IgD-negative memory B cell (primary cell): Measurements from ENCODE around the gene ACKR3. TPM values are rescaled to one million over a fixed set of nuclear protein-coding genes. Genes with fewer than 3 reads are reported as not detected.

ENCODE experiments used
- H3K27ac Mint-ChIP-seq, 3 donors: one replicate each; pipeline ENCODE4 v1.8.0; 2020 to 2022; ENCODE audit warnings: mild to moderate bottlenecking in 3 of 3, mixed read lengths in 3 of 3, moderate library complexity in 1 of 3
- H3K27me3 Mint-ChIP-seq: one replicate; pipeline ENCODE4 v1.8.0; 2021; ENCODE audit warnings: mixed read lengths
- H3K36me3 Mint-ChIP-seq: one replicate; pipeline ENCODE4 v1.8.0; 2020; ENCODE audit warnings: mild to moderate bottlenecking, mixed read lengths
- H3K4me1 Mint-ChIP-seq, 3 donors: one replicate each; pipeline ENCODE4 v1.8.0; 2020 to 2022; ENCODE audit warnings: mixed read lengths in 3 of 3, mild to moderate bottlenecking in 1 of 3
- H3K4me3 Mint-ChIP-seq, 4 donors: one replicate each; pipeline ENCODE4 v1.8.0; 2020 to 2022; ENCODE audit warnings: mild to moderate bottlenecking in 4 of 4, mixed read lengths in 4 of 4, moderate library complexity in 3 of 4
- H3K9me3 Mint-ChIP-seq, 3 donors: one replicate each; pipeline ENCODE4 v1.8.0; 2020 to 2021; ENCODE audit warnings: mixed read lengths in 3 of 3, mild to moderate bottlenecking in 1 of 3
- polyA plus RNA-seq: library from polyadenylated mRNA; unstranded; fragments of 300-500 nt; fragmentation: Illumina TruSeq; gene quantifications from one replicate; pipeline ENCODE4 v1.2.3, GENCODE V29; 2021

ACKR3 gene
- polyA plus RNA-seq, 1 donor from 2014 or later = 1.4 TPM

DNA sequence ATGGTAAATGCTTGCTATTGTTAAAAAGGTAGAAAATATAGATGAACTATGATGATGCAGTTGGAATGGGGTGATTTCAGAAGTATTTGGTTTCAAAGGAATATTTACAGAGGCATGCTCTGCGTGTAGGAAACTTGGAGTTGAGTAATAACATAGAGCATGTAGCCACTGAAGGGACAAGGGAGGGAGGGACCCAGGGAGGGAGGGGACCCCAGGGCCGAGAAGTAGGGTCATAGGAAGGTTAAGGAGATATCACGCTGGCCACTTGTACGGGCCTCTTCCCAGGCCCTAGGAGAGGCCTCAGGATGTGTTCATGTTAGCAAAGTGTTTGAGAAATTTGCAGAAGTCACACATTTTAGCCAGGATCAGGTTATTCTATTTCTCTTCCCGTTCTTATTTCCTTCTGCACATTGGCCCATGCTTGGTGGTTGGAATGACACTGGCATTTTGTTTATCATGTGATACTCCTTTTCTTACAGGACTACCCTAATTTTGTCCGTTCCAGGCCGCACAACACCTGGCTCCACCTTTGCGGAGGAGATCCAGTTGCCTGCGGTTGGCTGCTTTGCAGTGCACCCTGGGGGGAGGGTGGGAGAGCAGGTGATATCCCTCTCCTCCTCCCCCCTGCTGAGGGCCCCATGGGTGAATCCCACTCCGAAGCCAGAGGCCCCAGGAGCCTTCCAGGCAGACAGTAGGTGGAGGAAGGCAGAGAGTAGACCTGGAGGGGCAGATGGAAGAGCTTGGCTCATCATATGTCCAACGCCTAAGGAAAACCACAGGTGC is 16.9 kb upstream of the ACKR3 start:
- H3K27me3 Mint-ChIP-seq = peaks cover 2% of the 10 kb centered on the region
- H3K4me1 Mint-ChIP-seq = peaks cover 31 to 61% (median 50%) of the 10 kb centered on the region in 3 donors
- H3K4me3 Mint-ChIP-seq = peak overlapping the region in 3 of 4 donors; percentile 13 to 90 (median 87)
- peaks cover 2% of the 10 kb centered on the region for H3K36me3 Mint-ChIP-seq
- H3K9me3 Mint-ChIP-seq = peaks cover 0 to 9% (median 8%) of the 10 kb centered on the region in 3 donors
- H3K27ac Mint-ChIP-seq = peak overlapping the region in 2 of 3 donors; percentile 57 to 62

DNA sequence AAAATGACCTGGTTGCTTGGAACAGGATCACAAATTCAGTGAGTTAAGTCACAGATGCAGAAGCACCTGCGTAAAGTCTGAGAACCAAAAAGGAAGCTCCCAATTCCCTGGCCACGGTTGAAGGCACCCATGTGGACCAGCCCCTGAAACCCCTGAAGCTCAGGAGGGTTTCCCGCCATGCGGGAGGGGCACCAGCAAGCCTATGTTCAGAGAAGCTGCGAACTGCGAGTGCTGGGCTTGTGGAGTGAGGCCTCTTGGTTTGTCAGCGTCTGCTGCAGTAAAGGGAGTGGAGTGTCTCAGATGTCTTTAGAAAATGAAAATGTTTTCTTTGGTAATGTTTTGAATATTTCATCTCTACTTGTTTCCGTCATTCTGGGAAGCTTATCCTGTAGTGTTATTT is 16.1 kb upstream of the ACKR3 start:
- H3K4me1 Mint-ChIP-seq = peaks cover 31 to 55% (median 47%) of the 10 kb centered on the region in 3 donors
- peaks cover 2% of the 10 kb centered on the region for H3K36me3 Mint-ChIP-seq
- peak overlapping the region in 3 of 4 donors; percentile 15 to 64 (median 21) for H3K4me3 Mint-ChIP-seq
- H3K9me3 Mint-ChIP-seq = peaks cover 0 to 9% (median 8%) of the 10 kb centered on the region in 3 donors
- H3K27me3 Mint-ChIP-seq = peaks cover 2% of the 10 kb centered on the region
- peak overlapping the region in 1 of 3 donors; percentile 62 for H3K27ac Mint-ChIP-seq

DNA sequence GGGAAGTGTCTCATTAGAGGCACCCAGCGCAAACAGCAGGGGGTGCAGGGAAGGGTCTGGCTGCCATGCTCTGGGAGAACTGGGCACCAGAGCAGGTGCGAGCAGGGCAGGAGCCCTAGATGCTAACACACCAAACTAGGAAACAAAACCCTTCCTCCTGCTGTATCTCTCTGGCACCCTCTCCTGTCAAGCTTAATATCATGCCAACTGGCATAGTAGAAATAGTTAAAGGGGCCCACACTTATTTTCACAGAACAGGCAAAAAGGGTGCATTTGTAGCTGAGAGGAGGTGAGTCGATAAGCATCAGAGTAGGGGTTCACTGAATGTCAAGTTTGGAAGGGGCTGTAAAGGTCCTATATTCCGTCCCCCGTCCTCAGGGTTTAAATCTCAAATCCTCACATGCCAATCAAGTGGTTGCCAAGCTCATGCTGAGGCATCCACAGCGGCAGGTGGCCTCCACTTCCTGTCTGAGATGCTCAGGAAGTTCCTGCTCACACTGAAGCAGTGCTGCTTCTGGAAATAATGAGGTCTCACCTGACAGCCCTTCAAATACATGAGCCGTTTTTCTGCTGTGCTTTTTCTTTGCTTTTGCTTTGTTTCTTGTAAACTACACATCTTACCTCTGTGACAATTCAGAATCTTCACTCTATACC is 14.9 kb upstream of the ACKR3 start:
- H3K27ac Mint-ChIP-seq = no peak overlapping the region
- H3K4me3 Mint-ChIP-seq = peak overlapping the region in 1 of 4 donors; percentile 6
- peaks cover 0 to 9% (median 8%) of the 10 kb centered on the region in 3 donors for H3K9me3 Mint-ChIP-seq
- peaks cover 2% of the 10 kb centered on the region for H3K27me3 Mint-ChIP-seq
- peaks cover 2% of the 10 kb centered on the region for H3K36me3 Mint-ChIP-seq
- H3K4me1 Mint-ChIP-seq = peaks cover 36 to 52% (median 50%) of the 10 kb centered on the region in 3 donors

DNA sequence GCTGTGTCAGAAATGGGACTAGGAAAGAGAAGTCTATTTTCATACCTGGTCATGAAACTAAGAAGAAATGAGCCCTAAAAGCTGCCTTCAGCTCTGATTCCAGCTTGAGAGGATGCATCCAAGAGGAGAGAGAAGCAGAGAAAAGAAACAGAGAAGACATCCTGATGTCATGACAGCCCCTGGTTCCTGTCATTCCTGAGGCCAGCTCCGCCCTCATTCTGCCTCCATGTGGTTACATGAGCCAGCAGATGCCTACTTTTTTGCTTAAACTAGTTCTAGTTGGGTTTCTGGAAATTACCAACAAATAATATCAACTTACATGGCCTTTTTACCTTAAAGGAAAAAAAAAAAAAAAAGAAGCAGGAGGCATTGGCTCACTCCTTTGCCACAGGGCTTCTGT is 14.1 kb upstream of the ACKR3 start:
- H3K27ac Mint-ChIP-seq = no peak overlapping the region
- peaks cover 0 to 9% (median 8%) of the 10 kb centered on the region in 3 donors for H3K9me3 Mint-ChIP-seq
- H3K4me3 Mint-ChIP-seq = peak overlapping the region in 1 of 4 donors; percentile 6

DNA sequence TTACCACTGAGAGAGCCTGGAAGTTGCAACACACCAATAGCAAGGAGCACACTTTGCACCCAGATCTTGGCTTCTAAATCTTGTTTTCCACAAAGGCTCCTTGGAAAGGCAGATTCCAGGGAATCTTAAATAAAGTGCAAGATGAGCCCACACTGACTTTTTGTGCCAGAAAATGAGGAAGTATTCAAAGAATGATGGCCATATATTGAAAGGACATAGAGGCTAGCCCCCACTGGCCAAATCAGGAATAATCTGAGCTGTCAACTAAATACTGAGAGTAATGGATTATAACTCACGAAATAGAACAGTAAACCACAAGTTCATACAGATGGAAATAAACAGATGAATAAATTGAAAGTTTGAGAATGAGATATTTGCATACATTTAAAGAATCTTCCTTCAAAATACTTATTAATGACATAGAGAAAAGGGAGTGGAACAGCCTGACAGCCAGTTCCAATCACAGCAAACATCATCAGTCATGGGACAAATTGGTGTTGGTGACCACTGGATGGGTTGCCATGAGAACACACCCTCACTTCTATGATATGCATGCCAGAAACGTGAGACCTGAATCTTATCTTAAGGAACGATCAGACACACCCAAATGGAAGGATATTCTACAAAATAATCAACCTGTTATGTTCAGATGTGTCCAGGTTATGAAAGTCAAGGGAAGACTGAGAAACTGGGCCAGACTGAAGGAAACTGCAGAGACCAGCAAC is 12.2 kb upstream of the ACKR3 start:
- H3K4me3 Mint-ChIP-seq = no peak overlapping the region
- H3K9me3 Mint-ChIP-seq = peaks cover 0 to 12% (median 10%) of the 10 kb centered on the region in 3 donors
- H3K27me3 Mint-ChIP-seq = peaks cover 2% of the 10 kb centered on the region
- peaks cover 21 to 40% (median 30%) of the 10 kb centered on the region in 3 donors for H3K4me1 Mint-ChIP-seq
- H3K36me3 Mint-ChIP-seq = peaks cover 2% of the 10 kb centered on the region
- H3K27ac Mint-ChIP-seq = no peak overlapping the region

More for the DNA sequence above, 14.1 kb upstream of the ACKR3 start:
- Mint-ChIP-seq H3K27me3 (peaks cover 2% of the 10 kb centered on the region), H3K36me3 (peaks cover 2% of the 10 kb centered on the region), H3K4me1 (peaks cover 33 to 50% (median 46%) of the 10 kb centered on the region in 3 donors)

DNA sequence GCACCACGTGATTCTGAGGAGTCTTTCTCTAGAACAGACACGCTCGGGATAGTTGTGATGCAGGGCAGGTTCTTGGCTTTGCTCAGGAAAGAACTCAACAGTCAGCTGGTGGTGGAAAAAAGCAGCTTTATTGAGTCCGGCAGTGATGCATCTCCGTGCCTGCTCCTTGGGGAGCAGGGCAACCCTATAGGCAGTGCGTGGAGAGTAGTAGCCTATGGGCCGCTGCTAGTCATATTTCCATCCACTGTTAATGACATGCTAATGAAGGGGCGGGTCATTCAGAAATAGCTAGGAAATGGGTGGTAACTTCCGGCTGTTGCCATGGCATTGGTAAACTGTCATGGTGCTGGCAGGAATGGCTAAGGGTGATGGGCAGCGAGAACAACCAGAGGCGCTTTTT is 11.6 kb upstream of the ACKR3 start:
- Mint-ChIP-seq H3K36me3 (peaks cover 2% of the 10 kb centered on the region), H3K27ac (no peak overlapping the region), H3K4me3 (no peak overlapping the region)

DNA sequence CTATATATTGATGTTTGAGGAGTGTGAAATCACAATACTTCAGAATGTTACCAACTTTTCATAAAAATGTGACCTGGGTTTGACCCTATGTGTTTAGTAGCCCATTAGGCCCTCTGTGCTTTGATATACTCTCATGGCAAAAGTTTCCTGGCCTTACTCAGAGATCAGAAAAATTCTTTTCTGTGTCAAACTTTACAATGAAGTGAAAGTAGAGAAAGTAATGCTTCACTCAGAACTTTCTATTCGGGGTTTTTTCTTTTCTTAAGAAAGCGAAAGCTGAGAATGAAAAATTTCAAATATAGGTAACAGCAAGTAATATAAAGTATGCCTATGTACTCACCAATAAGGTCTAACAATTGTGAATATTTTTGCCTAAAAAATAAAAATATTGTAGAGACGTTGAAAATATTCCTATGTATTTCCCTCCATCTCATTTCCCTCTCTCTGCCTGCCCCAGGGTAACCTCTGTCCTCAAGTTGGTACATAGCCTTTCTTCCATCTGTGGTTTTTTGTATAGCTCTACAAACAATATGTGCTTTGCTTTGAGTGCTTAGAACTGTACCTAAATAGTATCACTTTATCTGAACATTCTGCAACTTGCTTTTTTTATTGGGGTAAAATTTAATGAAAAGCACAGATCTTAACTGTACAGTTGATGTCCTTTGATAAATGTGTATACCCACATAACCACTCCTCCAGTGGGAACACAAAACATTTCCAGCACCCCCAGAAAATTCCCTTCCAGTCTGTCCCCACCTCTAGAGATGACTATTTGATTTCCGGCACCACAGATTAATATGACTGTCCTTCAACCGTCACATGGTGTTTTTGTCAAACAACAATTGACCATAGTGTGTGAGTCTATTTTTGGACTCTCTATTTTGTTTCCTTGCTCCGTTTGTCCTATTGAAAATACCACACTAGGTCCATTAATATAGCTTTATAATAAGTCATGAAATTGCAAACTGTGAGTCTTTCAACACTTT is 10.3 kb upstream of the ACKR3 start:
- H3K36me3 Mint-ChIP-seq = no peaks in the 10 kb centered on the region
- H3K9me3 Mint-ChIP-seq = peaks cover 2 to 10% (median 7%) of the 10 kb centered on the region in 3 donors
- no peak overlapping the region for H3K27ac Mint-ChIP-seq
- peaks cover 2% of the 10 kb centered on the region for H3K27me3 Mint-ChIP-seq
- no peak overlapping the region for H3K4me3 Mint-ChIP-seq
- H3K4me1 Mint-ChIP-seq = peaks cover 14 to 32% (median 23%) of the 10 kb centered on the region in 3 donors

More for the DNA sequence above, 11.6 kb upstream of the ACKR3 start:
- H3K4me1 Mint-ChIP-seq = peaks cover 17 to 39% (median 29%) of the 10 kb centered on the region in 3 donors
- H3K27me3 Mint-ChIP-seq = peaks cover 2% of the 10 kb centered on the region
- peaks cover 0 to 12% (median 10%) of the 10 kb centered on the region in 3 donors for H3K9me3 Mint-ChIP-seq

DNA sequence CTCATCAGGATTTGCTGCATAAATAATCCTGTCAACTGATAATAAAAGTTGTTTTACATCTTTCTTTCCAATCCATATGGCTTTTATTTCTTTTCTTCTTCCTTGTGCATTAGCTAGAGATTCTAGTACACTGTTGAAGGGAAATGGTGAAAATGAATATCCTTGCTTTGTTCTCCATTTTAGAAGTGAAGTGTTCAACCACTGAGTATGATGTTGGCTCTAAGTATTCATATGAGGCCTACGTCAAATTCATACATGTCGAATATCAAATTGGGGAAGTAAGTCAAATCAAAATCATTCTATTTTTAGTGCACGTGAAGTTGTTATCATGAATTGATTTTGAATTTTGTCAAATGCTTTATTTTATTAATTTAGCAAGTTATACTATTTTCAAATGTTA is 7.8 kb upstream of the ACKR3 start:
- Mint-ChIP-seq H3K27ac (no peak overlapping the region), H3K9me3 (peaks cover 2 to 3% (median 2%) of the 10 kb centered on the region in 3 donors), H3K4me3 (no peak overlapping the region), H3K36me3 (no peaks in the 10 kb centered on the region), H3K4me1 (peaks cover 12 to 20% (median 17%) of the 10 kb centered on the region in 3 donors), H3K27me3 (peaks cover 3% of the 10 kb centered on the region)

DNA sequence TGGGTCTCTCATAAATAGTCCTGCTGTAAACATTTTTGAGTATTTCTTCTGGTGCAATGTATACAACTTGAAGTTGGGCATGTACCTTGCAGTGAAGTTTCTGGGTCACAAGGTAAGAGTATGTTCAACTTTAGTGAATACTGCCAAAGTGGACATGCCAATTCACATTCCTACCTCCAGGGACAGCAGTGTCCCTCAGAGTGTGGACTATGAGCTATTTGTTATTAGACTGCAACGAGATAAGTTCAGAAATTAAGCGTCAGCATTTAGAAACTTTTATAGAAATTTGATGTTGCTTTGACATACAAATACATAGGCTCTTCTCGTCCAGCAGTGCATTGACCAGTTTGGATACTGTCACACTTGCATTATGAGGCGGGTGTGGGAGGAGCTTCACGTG is 7.2 kb upstream of the ACKR3 start:
- Mint-ChIP-seq H3K27ac (no peak overlapping the region), H3K4me3 (no peak overlapping the region), H3K36me3 (no peaks in the 10 kb centered on the region), H3K27me3 (peaks cover 3% of the 10 kb centered on the region), H3K4me1 (peaks cover 12 to 17% (median 16%) of the 10 kb centered on the region in 3 donors), H3K9me3 (peaks cover 2 to 3% (median 2%) of the 10 kb centered on the region in 3 donors)

DNA sequence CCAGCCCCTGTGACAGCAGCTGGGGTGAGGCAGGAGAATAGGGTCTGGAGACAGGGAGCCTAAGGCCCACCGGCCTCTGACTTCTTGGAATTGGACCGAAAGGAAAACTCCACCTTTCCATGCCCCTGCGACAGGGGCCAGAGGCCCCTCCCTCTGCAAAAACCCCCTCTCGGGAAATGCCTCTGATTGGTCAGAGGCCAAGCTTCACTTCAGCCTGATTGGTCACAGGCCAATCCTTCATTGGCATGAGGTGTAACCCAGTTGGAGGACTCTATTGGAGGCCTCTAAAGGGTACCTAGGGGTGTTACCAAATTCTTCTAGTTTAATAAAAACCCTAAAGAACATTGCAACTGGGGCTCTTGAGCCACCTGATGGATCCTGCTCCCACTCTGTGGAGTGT is 5.7 kb upstream of the ACKR3 start:
- Mint-ChIP-seq H3K4me1 (peaks cover 18 to 21% (median 19%) of the 10 kb centered on the region in 3 donors), H3K27me3 (peaks cover 3% of the 10 kb centered on the region), H3K36me3 (no peaks in the 10 kb centered on the region), H3K4me3 (no peak overlapping the region), H3K9me3 (peaks cover 2 to 3% (median 2%) of the 10 kb centered on the region in 3 donors), H3K27ac (no peak overlapping the region)

DNA sequence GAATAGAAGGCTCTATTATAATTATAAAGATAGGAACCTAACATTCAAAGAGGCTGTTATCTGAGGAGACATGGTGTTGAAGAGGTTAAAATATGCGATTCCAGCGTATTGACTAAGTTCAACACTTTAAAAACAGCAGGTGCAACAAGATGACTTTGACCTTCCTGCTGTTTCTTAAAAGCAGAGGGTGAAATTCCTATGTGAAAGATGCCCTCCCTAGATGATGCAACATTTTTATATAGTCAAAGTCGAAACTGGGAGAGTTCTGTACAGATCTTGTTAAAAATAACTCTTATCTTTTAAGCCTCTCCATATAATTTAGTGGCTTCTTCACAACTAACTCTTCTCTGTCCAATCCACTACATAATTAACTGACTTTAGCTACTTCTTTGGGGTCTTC is 4.4 kb upstream of the ACKR3 start:
- H3K4me1 Mint-ChIP-seq = peaks cover 19 to 23% (median 19%) of the 10 kb centered on the region in 3 donors
- no peak overlapping the region for H3K27ac Mint-ChIP-seq
- H3K9me3 Mint-ChIP-seq = peaks cover 2 to 3% (median 2%) of the 10 kb centered on the region in 3 donors
- H3K36me3 Mint-ChIP-seq = no peaks in the 10 kb centered on the region
- H3K27me3 Mint-ChIP-seq = peaks cover 3% of the 10 kb centered on the region
- no peak overlapping the region for H3K4me3 Mint-ChIP-seq

DNA sequence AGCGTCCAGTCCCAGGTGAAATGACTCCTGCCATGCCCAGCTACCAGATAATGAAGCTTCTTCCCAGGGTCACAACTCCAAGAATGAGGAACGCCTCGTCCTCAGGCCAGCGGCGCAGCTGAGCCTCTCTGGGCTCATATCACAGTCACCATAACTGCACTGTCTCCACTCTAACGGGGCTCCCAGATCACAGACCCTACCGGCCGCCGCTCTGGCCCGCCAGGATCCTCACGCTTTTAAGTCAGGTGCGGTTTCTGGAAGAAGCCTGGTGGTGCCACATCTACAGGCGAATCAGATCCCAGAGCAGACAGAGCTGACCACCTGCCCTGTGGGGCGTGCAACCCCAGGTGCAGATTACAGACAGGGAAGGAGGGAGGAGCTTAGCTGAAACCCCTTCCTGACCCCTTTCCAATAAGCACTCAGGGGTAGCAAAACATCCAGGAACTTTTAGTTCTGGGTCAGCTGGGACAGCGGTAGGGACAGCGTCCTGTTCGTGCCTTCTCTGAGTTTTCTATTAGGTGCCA is 3.7 kb upstream of the ACKR3 start:
- Mint-ChIP-seq H3K4me1 (peaks cover 23 to 29% (median 26%) of the 10 kb centered on the region in 3 donors), H3K27ac (peak overlapping the region in 1 of 3 donors; percentile 16), H3K9me3 (peaks cover 2 to 3% (median 2%) of the 10 kb centered on the region in 3 donors), H3K27me3 (peaks cover 3% of the 10 kb centered on the region), H3K4me3 (peak overlapping the region in 1 of 4 donors; percentile 73), H3K36me3 (no peaks in the 10 kb centered on the region)

DNA sequence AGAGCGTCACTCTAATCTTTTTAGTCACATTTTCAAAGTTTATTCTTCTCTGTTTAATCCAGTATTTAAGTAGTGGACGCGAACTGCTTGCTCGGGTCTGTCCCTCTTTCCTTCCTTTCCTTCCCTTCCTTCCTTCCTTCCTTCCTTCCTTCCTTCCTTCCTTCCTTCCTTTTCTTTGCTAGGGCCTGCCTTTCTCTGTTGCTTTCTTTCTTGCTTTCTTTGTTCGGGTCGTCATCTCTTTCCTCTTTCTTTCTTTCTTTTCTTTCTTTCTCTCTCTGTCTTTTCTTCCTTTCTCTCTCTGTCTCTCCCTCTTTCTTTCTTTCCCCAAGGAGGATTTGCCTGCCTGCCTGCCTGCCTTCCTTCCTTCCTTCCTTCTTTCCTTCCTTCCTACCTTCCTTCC is 3.0 kb upstream of the ACKR3 start:
- Mint-ChIP-seq H3K27ac (peak overlapping the region in 1 of 3 donors; percentile 45), H3K4me3 (peak overlapping the region; percentile 9 to 75 (median 60)), H3K9me3 (peaks cover 2 to 3% (median 2%) of the 10 kb centered on the region in 3 donors), H3K36me3 (no peaks in the 10 kb centered on the region), H3K4me1 (peaks cover 23 to 30% (median 30%) of the 10 kb centered on the region in 3 donors), H3K27me3 (peaks cover 3% of the 10 kb centered on the region)
